ENCODE results near the gene NFKB1.
A peak's percentile ranks its signal among the peaks of the same experiment; 100 is the strongest.

NFKB1 gene

GRCh38 chr4:102541697-102542096 is 40.5 kb downstream of the NFKB1 start:
- H3K9me3 ChIP-seq (ENCODE audit: low read length): no peaks in the 10 kb centered on the region
- H3K27me3 ChIP-seq (ENCODE audit: insufficient read depth, low read length): no peaks in the 10 kb centered on the region
- no peaks in the 10 kb centered on the region for H3K9me2 ChIP-seq (ENCODE audit: low read depth, low read length)
- no peak overlapping the region for H3K4me2 ChIP-seq (ENCODE audit: low read length)
- no peaks in the 10 kb centered on the region for H3K4me1 ChIP-seq (ENCODE audit: insufficient read depth, low read length, severe bottlenecking)
- H3K4me3 ChIP-seq (ENCODE audit: low read depth, low read length, poor library complexity, severe bottlenecking): no peak overlapping the region
- no peaks in the 10 kb centered on the region for H3K79me2 ChIP-seq (ENCODE audit: insufficient read depth, low read length)
- H3F3A ChIP-seq (ENCODE audit: insufficient read depth, low read length): no peaks in the 10 kb centered on the region
- no peak overlapping the region for H3K9ac ChIP-seq (ENCODE audit: low read length)
- peaks cover 47% of the 10 kb centered on the region; the same call in 1 of the 2 replicates for H3K36me3 ChIP-seq (ENCODE audit: insufficient read depth, low read length)
- TF ChIP-seq EZH2 (IDR thresholded peaks at IDR 0.05; ENCODE audit: borderline replicate concordance, low read length) (no peak), CTCF (IDR thresholded peaks at IDR 0.05; ENCODE audit: low read length) (peak; percentile 32; the same call in 1 of the 2 replicates)
- no peak overlapping the region for H2AFZ ChIP-seq (ENCODE audit: low read length)
- no peaks in the 10 kb centered on the region for H4K20me1 ChIP-seq (ENCODE audit: insufficient read depth, low read length)
- no peak overlapping the region for H3K27ac ChIP-seq (ENCODE audit: low read depth, low read length, poor library complexity, severe bottlenecking)

GRCh38 chr4:102543030-102543928 is 42.1 kb downstream of the NFKB1 start:
- Histone ChIP-seq H3K4me1 (ENCODE audit: insufficient read depth, low read length, severe bottlenecking) (no peaks in the 10 kb centered on the region), H3K27me3 (ENCODE audit: insufficient read depth, low read length) (no peaks in the 10 kb centered on the region), H4K20me1 (ENCODE audit: insufficient read depth, low read length) (no peaks in the 10 kb centered on the region), H3K27ac (ENCODE audit: low read depth, low read length, poor library complexity, severe bottlenecking) (no peak overlapping the region), H3K4me2 (ENCODE audit: low read length) (no peak overlapping the region), H3K9me3 (ENCODE audit: low read length) (no peaks in the 10 kb centered on the region), H2AFZ (ENCODE audit: low read length) (no peak overlapping the region), H3F3A (ENCODE audit: insufficient read depth, low read length) (no peaks in the 10 kb centered on the region), H3K9ac (ENCODE audit: low read length) (no peak overlapping the region), H3K79me2 (ENCODE audit: insufficient read depth, low read length) (no peaks in the 10 kb centered on the region), H3K36me3 (ENCODE audit: insufficient read depth, low read length) (peaks cover 46% of the 10 kb centered on the region; the same call in 1 of the 2 replicates), H3K9me2 (ENCODE audit: low read depth, low read length) (no peaks in the 10 kb centered on the region), H3K4me3 (ENCODE audit: low read depth, low read length, poor library complexity, severe bottlenecking) (no peak overlapping the region)
- TF ChIP-seq CTCF (IDR thresholded peaks at IDR 0.05; ENCODE audit: low read length) (no peak), EZH2 (IDR thresholded peaks at IDR 0.05; ENCODE audit: borderline replicate concordance, low read length) (no peak)

- no peaks in the 10 kb centered on the region for H4K20me1 ChIP-seq (ENCODE audit: insufficient read depth, low read length)
- H3K79me2 ChIP-seq (ENCODE audit: insufficient read depth, low read length): no peaks in the 10 kb centered on the region
- no peaks in the 10 kb centered on the region for H3K27me3 ChIP-seq (ENCODE audit: insufficient read depth, low read length)
- H3K9ac ChIP-seq (ENCODE audit: low read length): no peak overlapping the region
- no peaks in the 10 kb centered on the region for H3F3A ChIP-seq (ENCODE audit: insufficient read depth, low read length)
- TF ChIP-seq CTCF (IDR thresholded peaks at IDR 0.05; ENCODE audit: low read length): no peak
- TF ChIP-seq EZH2 (IDR thresholded peaks at IDR 0.05; ENCODE audit: borderline replicate concordance, low read length): no peak
- no peaks in the 10 kb centered on the region for H3K4me1 ChIP-seq (ENCODE audit: insufficient read depth, low read length, severe bottlenecking)
- no peak overlapping the region for H3K4me3 ChIP-seq (ENCODE audit: low read depth, low read length, poor library complexity, severe bottlenecking)
- H2AFZ ChIP-seq (ENCODE audit: low read length): no peak overlapping the region
- no peaks in the 10 kb centered on the region for H3K9me3 ChIP-seq (ENCODE audit: low read length)
- no peak overlapping the region for H3K4me2 ChIP-seq (ENCODE audit: low read length)
- no peaks in the 10 kb centered on the region for H3K9me2 ChIP-seq (ENCODE audit: low read depth, low read length)
- peaks cover 38% of the 10 kb centered on the region; the same call in 1 of the 2 replicates for H3K36me3 ChIP-seq (ENCODE audit: insufficient read depth, low read length)
- no peak overlapping the region for H3K27ac ChIP-seq (ENCODE audit: low read depth, low read length, poor library complexity, severe bottlenecking)
These were observed 45.5 kb downstream of the NFKB1 start for GRCh38 chr4:102546635-102547034.
